Measurements from ENCODE around the gene HUS1. TPM values are rescaled to one million over a fixed set of nuclear protein-coding genes. Genes with fewer than 3 reads are reported as not detected.

The HUS1 gene
- polyA plus RNA-seq, 2 of the 4 experiments (the other 2 are of a cell fraction) = 18.0 to 39.8 TPM

DNA sequence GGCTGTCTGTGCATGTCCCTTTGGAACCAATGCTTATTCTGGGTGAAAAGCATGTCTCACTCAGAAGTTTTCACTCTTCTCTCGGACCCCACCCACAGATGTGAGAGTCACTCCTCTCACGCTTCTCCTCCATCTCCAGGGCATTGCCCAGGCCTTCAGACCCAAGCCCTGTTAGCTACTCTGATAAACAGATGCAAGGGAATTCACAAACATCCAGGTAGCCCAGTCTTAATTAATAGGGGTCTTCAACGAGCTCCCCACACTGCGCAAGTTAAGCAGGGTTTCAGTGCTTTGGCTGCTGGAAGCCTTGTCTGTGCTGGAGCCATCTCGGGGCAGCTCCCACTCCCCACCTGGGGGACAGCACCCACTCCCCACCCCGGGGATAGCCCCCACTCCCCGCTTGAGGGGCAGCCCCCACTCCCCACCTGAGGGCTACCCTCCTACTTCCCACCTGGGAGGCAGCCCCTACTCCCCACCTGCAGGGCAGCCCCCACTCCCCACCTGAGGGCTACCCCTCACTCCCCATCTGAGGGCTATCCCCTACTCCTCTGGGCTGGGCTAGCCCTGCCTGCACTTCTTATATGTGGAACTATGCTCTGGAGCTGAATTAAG, 39.9 kb downstream of the HUS1 start:
- POLR2A ChIA-PET = no interaction called here
- no peaks in the 10 kb centered on the region for H3K9me3 ChIP-seq
- H3K4me2 ChIP-seq = no peak overlapping the region
- no peak for ATAC-seq
- 92% methylated on average over 5 of the region's 7 CpGs for whole genome bisulfite sequencing (ENCODE audit: missing lambda C conversion rate)
- no peak overlapping the region for H3K4me3 ChIP-seq
- DNase-seq (ENCODE audit: low read depth in 1 of 2, low spot score in 1 of 2) = no peak
- FAIRE-seq = no peak
- H3K4me1 ChIP-seq = peaks cover 13% of the 10 kb centered on the region
- CTCF ChIA-PET = interaction anchor here (0.9 to 5.4 kb wide), 9 partner anchors 11 to 673 kb away, joined by 3 to 36 read pairs (median 6); no protein-coding TSS in a partner anchor
- TF ChIP-seq CBX2 (IDR thresholded peaks at IDR 0.05; ENCODE audit: borderline replicate concordance, low read depth) (no peak), ZC3H11A (IDR thresholded peaks at IDR 0.05) (no peak), PBX3 (IDR thresholded peaks at IDR 0.05) (no peak), POLR2AphosphoS2 (conservative IDR thresholded peaks at IDR 0.05; ENCODE audit: low read length) (no peak), SMC3 (IDR thresholded peaks at IDR 0.05) (no peak), HEYL (CRISPR knock-in tag; IDR thresholded peaks at IDR 0.05) (no peak), CHD2 (IDR thresholded peaks at IDR 0.05; ENCODE audit: low read length, partially characterized antibody) (no peak), HMGXB4 (CRISPR knock-in tag; IDR thresholded peaks at IDR 0.05; ENCODE audit: borderline replicate concordance) (no peak)
- TF ChIP-seq, protein P1, sequence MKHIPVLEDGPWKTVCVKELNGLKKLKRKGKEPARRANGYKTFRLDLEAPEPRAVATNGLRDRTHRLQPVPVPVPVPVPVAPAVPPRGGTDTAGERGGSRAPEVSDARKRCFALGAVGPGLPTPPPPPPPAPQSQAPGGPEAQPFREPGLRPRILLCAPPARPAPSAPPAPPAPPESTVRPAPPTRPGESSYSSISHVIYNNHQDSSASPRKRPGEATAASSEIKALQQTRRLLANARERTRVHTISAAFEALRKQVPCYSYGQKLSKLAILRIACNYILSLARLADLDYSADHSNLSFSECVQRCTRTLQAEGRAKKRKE (CRISPR knock-in tag; IDR thresholded peaks at IDR 0.05; ENCODE audit: low read depth) = no peak
- no peak overlapping the region for H3K27ac ChIP-seq

- DNase-seq (ENCODE audit: low read depth in 1 of 2, low spot score in 1 of 2) = peak in 1 of 2 experiments; percentile 56
- peak; percentile 48 to 82; a peak in 3 of 6 replicates for ATAC-seq
- 0 out of 6 replicates have a peak overlapping the region, but pooled peaks of 1 of the 2 experiments have one; percentile 1 for H3K27ac ChIP-seq
- TF ChIP-seq RAD21 (conservative IDR thresholded peaks at IDR 0.05 in 1 of 2, IDR thresholded peaks at IDR 0.05 in 1 of 2) (peak; percentile 57 to 79), ZFP36 (IDR thresholded peaks at IDR 0.05; ENCODE audit: borderline replicate concordance, partially characterized antibody) (no peak), KDM1A (IDR thresholded peaks at IDR 0.05; ENCODE audit: low read depth) (no peak), EHMT2 (IDR thresholded peaks at IDR 0.05; ENCODE audit: low read depth) (no peak), POLR2A (IDR thresholded peaks at IDR 0.05; ENCODE audit: low read length) (no peak), CTCF (IDR thresholded peaks at IDR 0.05) (peak; percentile 31; the same call in 2 of the 3 replicates), TP53 (CRISPR knock-in tag; IDR thresholded peaks at IDR 0.05) (no peak), NPAS2 (CRISPR knock-in tag; IDR thresholded peaks at IDR 0.05; ENCODE audit: borderline replicate concordance) (no peak), CHD4 (IDR thresholded peaks at IDR 0.05; ENCODE audit: borderline replicate concordance) (no peak), FOSL2 (IDR thresholded peaks at IDR 0.05) (no peak), FOSL2 (CRISPR knock-in tag; IDR thresholded peaks at IDR 0.05) (no peak), TFCP2L1 (CRISPR knock-in tag; IDR thresholded peaks at IDR 0.05) (no peak), CHD2 (IDR thresholded peaks at IDR 0.05; ENCODE audit: low read length, partially characterized antibody) (no peak), ESRRA (IDR thresholded peaks at IDR 0.05; ENCODE audit: borderline replicate concordance, low read length) (no peak), EP300 (IDR thresholded peaks at IDR 0.05) (no peak), MAFK (IDR thresholded peaks at IDR 0.05; ENCODE audit: partially characterized antibody) (no peak)
- TF ChIP-seq, protein P2, sequence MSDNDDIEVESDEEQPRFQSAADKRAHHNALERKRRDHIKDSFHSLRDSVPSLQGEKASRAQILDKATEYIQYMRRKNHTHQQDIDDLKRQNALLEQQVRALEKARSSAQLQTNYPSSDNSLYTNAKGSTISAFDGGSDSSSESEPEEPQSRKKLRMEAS (IDR thresholded peaks at IDR 0.05) = no peak
- TF ChIP-seq, protein P3, sequence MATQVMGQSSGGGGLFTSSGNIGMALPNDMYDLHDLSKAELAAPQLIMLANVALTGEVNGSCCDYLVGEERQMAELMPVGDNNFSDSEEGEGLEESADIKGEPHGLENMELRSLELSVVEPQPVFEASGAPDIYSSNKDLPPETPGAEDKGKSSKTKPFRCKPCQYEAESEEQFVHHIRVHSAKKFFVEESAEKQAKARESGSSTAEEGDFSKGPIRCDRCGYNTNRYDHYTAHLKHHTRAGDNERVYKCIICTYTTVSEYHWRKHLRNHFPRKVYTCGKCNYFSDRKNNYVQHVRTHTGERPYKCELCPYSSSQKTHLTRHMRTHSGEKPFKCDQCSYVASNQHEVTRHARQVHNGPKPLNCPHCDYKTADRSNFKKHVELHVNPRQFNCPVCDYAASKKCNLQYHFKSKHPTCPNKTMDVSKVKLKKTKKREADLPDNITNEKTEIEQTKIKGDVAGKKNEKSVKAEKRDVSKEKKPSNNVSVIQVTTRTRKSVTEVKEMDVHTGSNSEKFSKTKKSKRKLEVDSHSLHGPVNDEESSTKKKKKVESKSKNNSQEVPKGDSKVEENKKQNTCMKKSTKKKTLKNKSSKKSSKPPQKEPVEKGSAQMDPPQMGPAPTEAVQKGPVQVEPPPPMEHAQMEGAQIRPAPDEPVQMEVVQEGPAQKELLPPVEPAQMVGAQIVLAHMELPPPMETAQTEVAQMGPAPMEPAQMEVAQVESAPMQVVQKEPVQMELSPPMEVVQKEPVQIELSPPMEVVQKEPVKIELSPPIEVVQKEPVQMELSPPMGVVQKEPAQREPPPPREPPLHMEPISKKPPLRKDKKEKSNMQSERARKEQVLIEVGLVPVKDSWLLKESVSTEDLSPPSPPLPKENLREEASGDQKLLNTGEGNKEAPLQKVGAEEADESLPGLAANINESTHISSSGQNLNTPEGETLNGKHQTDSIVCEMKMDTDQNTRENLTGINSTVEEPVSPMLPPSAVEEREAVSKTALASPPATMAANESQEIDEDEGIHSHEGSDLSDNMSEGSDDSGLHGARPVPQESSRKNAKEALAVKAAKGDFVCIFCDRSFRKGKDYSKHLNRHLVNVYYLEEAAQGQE (IDR thresholded peaks at IDR 0.05) = no peak
- TF ChIP-seq, protein P4, sequence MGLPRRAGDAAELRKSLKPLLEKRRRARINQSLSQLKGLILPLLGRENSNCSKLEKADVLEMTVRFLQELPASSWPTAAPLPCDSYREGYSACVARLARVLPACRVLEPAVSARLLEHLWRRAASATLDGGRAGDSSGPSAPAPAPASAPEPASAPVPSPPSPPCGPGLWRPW (IDR thresholded peaks at IDR 0.05) = no peak
Measured at GRCh38 chr7:47938574-47939165, 40.7 kb downstream of the HUS1 start.

More at GRCh38 chr7:47938574-47939165, 40.7 kb downstream of the HUS1 start:
- POLR2A ChIA-PET = no interaction called here
- no peak for FAIRE-seq
- H3K9me3 ChIP-seq = no peaks in the 10 kb centered on the region
- H3K4me1 ChIP-seq = peaks cover 13% of the 10 kb centered on the region
- 75% methylated on average over 6 of the region's 6 CpGs for WGBS (ENCODE audit: missing lambda C conversion rate)
- H3K4me3 ChIP-seq = no peak overlapping the region
- no peak overlapping the region for H3K4me2 ChIP-seq
- CTCF ChIA-PET = interaction anchor here (0.8 to 5.4 kb wide), 13 partner anchors 10 to 672 kb away, joined by 3 to 36 read pairs (median 5); no protein-coding TSS in a partner anchor

All from A549 (cell line).